ENCODE measurements around the gene RCAN3.
"Not testable (repeated sequence)": the region's sequence is repeated elsewhere in the genome, so short reads cannot be mapped to it uniquely, and the experiment has no call there.

Gene RCAN3

GRCh38 chr1:24486331-24487065 lies 16.1 kb upstream of the RCAN3 start:
- DNase-seq (ENCODE audit: low read depth) = no peak

- no peak for DNase-seq (ENCODE audit: low read depth)
Observed at GRCh38 chr1:24487455-24487854, 15.2 kb upstream of the RCAN3 start.

DNA sequence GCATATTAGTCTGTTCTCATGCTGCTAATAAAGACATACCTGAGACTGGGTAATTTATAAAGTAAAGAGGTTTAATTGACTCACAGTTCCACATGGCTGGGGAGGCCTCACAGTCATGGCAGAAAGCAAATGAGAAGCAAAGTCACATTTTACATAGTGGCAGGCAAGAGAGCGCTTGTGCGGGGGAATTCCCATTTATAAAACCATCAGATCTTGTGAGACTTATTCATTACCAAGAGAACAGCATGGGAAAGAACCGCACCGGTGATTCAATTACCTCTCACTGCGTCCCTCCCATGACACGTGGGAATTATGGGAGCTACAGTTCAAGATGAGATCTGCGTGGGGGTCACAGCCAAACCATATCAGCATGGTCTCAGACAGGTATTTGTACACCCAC lies 14.5 kb upstream of the RCAN3 start:
- DNase-seq (ENCODE audit: low read depth) = peak; percentile 21

- no peak for DNase-seq (ENCODE audit: low read depth)
Observed at GRCh38 chr1:24489674-24490073, 13.0 kb upstream of the RCAN3 start.

GRCh38 chr1:24490101-24490781 lies 12.4 kb upstream of the RCAN3 start:
- no peak for DNase-seq (ENCODE audit: low read depth)

DNA sequence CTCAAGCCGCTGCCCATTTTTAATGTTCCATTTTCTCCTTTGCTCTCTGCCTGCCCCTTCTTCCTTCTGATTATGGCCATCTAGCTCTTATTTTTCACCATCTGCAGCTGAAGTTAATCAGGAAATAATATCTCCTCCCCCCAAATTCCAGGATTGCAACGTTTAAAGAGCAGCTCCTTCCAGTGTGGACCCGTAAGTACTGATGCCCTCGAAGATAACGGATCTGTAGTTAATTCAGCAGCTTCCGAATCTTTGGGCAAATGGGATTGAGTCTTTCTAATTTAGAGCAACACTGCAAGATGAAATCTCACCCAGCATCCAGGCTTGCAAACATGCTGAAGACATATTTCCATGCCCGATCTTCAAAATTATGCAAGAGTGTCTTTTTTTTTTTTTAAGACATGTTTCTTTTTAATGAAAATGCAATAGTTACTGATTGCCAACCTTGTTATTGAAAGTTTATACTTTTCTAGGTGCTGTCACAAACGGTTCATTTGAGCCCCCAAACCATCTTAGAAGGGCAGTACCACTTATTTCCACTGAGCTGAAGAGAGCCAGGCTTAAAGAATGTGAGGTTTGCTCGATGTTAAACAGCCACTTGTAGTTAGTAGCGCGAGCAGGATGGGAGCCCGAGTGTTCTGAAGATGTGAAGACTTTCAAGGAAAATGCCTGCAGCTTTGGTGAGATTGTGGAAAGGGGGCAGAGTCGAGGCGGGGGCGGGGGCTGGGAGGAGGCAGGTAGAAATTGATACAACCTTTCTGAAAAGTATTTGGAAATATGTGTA lies 10.9 kb upstream of the RCAN3 start:
- no peak for DNase-seq (ENCODE audit: low read depth)

DNA sequence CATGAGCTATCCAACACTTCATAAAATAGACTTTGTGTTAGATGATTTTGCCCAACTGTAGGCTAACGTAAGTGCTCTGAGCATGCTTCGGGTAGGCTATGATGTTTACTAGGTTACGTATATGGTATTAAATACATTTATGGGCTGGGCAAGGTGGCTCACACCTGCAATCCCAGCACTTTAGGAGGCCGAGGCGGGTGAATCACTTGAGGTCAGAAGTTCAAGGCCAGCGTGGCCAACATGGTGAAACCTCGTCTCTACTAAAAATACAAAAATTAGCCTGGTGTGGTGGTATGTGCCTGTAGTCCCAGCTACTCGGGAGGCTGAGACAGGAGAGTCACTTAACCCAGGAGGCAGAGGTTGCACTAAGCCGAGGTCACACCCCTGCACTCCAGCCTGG lies 9.7 kb upstream of the RCAN3 start:
- not testable (repeated sequence) for DNase-seq (ENCODE audit: low read depth)

- no peak for DNase-seq (ENCODE audit: low read depth)
Observed at GRCh38 chr1:24493785-24494184, 8.9 kb upstream of the RCAN3 start.

DNA sequence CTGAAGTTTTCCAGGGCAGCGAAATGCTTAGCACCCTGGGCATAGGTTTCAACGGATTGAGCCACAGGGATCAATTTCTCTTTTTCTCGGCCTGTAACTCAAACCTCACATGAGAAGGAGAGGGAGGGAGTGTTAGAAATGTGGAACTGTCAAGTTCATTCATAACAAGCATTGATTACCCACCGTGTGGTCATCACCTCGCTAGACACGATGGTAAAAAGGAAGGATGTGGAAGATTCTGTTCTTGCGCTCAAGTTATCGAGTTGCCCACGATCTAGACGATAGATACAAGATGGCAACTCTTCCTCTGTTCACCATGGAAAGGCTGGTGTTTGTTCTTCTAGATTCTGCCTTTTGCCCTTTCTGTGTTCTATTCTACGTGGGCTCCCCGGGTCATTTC lies 4.0 kb upstream of the RCAN3 start:
- DNase-seq (ENCODE audit: low read depth) = no peak

GRCh38 chr1:24500448-24501048 lies 2.1 kb upstream of the RCAN3 start:
- no peak for DNase-seq (ENCODE audit: low read depth)

- DNase-seq (ENCODE audit: low read depth) = no peak
Observed at GRCh38 chr1:24501371-24502064, 1.1 kb upstream of the RCAN3 start.

DNA sequence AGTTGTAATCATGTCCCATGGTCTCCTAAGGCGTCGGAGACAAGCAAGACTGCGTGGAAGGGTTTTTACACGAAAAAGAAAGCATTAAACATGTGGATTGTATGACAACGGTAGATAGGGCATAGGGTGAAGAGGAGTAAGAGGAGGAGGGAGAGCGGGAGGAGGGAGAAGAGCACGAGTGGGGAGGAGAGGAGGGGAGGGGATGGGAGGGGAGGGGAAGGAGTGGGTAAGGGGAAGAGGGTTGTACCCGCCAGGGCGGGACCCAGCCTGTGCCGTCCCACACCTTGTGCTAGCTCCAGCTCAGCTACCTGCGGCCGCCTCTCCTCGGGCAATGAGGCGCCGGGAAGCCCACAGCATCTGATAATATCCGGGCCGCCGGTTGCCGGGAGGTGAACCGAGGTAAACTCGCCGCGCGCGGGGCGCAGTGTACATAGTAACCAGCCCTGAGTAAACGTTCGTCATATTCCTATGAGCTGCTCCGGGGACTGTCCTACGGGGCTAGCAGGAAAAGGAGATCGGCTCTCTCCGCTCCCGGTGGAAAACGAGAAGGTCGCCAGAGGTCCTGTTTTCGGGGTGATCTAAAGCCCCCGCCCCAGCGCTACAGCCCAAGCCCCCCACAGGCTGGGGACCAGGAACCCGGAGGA lies 449 bp upstream of the RCAN3 start:
- peak; percentile 53 for DNase-seq (ENCODE audit: low read depth)

DNA sequence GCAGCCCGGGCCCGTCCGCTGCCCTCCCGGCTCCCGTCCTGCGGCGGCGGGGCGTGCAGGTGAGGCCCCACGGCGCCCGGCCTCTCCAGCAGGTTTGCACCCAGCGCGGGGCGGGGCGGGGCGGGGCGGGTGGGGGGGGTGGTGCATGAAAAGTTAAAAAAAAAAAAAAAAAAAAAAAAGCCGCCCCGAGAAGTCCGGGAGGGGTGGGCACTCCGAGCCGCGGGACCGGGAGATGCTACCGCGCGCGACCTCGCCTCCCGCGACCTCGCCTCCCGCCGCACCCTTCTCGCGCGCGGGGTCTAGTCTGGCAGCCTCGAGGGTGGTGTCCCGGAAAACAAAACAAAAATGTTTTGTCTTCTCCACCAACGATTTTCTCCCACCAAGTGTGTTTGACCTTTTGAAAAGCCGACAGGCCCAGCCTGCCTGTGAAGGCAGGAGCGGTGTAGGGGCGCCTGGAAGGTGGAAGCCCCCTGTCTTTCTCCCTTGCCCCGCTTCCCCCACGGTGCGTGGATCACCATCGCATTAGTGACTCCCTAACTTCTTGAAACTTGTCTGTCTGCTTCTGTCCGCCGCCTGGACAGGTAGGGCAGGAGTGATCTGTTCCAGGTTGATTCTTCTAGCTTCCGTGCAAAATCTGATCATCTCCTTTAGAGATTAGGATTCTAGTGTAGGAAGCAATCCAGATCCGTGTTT lies 569 bp downstream of the RCAN3 start:
- DNase-seq (ENCODE audit: low read depth) = no peak

- no peak for DNase-seq (ENCODE audit: low read depth)
Observed at GRCh38 chr1:24503870-24504523, 1.4 kb downstream of the RCAN3 start.

DNA sequence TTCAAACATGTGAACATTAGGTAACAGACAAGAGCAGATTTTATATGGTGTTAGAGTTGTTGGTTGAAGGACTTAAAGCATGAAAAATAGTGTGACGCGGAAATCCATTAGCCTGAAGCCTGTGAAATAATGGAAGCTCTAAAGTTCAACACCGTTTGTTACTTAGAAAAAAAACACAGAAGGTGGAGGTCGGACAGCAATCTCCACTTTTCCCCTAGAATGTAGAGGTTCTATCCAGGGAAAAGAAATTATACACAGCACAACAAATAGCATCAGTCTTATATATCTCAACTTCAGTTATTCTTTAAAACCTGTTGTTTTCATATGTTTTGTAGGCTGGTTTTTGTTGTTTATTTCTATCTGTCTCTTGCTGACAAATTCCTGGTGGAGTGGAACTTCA lies 1.9 kb downstream of the RCAN3 start:
- no peak for DNase-seq (ENCODE audit: low read depth)

GRCh38 chr1:24505816-24506215 lies 3.2 kb downstream of the RCAN3 start:
- no peak for DNase-seq (ENCODE audit: low read depth)

DNA sequence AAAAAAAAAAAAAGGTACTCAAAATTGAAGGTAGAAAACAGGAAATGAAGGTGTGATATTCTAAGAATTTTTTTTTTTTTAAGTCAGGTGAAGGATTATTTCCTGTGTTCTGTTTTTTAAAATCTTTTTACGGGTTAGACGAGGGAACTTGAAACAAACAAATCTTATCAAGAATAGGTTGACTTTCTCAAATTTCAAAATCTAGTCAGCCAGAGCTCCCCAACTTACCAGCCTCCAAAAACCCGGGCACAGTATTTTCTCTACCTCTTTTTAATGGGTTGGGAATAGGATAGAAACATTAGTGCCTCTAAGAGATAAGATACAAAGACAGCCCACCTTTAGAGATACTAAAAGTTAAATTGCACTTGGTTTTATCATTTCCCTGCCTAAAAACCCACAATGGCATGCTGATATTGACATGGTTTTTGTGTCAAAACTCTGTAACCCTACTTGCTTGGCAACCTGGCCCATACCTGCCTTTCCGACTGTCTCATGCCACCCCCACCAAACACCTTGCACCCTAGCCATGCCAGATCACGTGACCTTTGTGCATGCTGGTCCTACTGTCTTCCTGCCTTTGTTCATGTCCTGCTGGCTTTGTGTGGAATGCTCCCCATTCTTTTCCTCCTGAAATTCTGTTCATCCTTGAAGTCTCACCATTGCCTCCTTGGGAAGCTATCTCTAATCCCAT lies 4.2 kb downstream of the RCAN3 start:
- DNase-seq (ENCODE audit: low read depth) = no peak

DNA sequence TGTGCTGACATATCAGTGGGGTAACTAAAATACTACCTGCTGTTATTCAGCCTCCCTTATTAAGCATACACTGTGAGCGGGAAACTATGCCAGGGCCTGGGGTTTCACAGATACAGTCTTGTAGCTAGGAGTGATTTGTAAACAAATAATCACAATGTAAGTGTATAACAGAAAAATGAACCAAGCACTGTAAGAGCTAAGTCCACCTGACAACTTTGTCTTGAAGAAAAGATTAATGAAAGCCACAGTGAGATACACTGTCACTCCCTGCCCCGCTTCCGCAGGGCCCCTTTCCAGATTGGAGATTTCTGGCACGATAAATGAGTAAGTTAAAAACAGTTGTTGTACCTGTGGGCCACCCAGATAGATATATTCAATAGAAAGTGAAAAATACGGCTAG lies 4.8 kb downstream of the RCAN3 start:
- DNase-seq (ENCODE audit: low read depth) = no peak

DNA sequence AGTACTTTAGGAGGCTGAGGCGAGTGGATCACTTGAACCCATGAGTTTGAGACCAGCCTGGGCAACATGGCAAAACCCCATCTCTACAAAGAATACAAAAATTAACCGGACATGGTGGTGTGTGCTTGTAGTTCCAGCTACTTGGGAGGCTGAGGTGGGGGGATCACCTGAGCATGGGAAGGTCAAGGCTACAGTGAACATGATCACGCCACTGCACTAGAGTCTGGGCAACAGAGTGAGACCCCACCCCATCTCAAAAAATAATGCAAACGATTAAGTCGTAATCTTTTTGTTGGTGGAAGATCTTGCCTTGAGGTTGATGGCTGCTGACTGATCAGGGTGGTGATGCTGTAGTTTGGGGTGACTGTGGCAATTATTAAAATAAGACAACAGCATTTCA lies 6.3 kb downstream of the RCAN3 start:
- DNase-seq (ENCODE audit: low read depth) = no peak

- no peak for DNase-seq (ENCODE audit: low read depth)
Observed at GRCh38 chr1:24513706-24514105, 11.1 kb downstream of the RCAN3 start.

All from stimulated activated CD8-positive, alpha-beta memory T cell treated with anti-CD3 and anti-CD28 coated beads, Interleukin-12 subunit alpha, Interleukin-12 subunit beta, amount 100 ng/mL, for 4 hours (primary cell).